ENCODE results near the gene MAP2K3.

Gene MAP2K3

DNA sequence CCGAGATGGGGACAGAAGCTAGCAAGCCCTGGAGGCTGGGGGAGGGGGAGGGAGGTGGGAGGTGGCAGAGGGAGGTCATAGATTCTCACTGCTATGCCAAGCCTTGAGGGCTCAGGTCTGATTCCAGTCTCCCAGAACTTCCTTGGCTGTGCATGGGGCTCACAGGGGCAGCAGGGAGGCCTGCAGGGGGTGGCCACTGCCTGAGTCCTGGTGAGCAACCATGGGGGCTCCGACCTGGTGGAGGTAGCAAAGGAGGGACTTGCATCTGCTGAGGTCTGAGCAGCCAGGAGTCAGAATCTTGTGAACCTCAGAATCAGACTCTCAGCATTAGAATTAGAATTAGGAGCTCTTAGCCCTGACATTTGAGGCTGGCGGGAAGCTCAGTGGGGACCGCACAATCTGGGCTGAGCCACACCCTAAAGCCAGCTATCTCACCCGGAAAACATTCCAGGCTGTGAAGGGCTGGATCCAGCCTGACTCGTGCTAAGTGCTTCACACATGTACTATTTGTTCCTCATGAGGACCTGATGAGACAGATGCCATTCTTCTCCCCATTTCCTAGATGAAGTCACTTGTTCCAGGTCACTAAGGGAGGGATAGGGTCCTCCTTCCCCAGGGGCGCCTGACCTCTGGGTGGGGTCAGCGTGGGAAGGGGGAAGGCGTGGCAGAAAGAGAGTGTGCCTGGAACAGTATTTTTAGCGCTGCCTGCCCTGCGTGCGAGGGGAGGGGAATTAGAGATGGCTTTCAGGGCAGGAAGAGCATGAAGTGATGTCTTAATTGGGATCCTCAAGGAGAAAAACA is 74.4 kb downstream of the MAP2K3 start:
- H3K4me3 ChIP-seq (ENCODE audit: low read depth, low read length): no peak overlapping the region
- H3K4me1 ChIP-seq (ENCODE audit: control insufficient read depth, insufficient read depth, low read length): peaks cover 4% of the 10 kb centered on the region; the same call in 1 of the 2 replicates
- H3K36me3 ChIP-seq (ENCODE audit: control insufficient read depth in 2 of 2, insufficient read depth in 1 of 2, low read length in 2 of 2): no peaks in the 10 kb centered on the region
- ChIA-PET POLR2A (interaction anchor here (0.7 kb wide), 1 partner anchor 125 kb away, joined by 8 read pairs; no protein-coding TSS in a partner anchor), CTCF (interaction anchor here (1.6 kb wide), 1 partner anchor 16 kb away, joined by 4 read pairs; no protein-coding TSS in a partner anchor)
- no peak overlapping the region for H3K27ac ChIP-seq (ENCODE audit: extremely low read depth, low read depth, low read length)
- TF ChIP-seq ZBTB8A (tag by site-specific recombination; IDR thresholded peaks at IDR 0.05) (peak; percentile 43), ZNF776 (tag by site-specific recombination; IDR thresholded peaks at IDR 0.05; ENCODE audit: borderline replicate concordance) (no peak), ZIC2 (tag by site-specific recombination; IDR thresholded peaks at IDR 0.05) (peak; percentile 73), KLF1 (tag by site-specific recombination; IDR thresholded peaks at IDR 0.05) (peak; percentile 64), GLIS1 (tag by site-specific recombination; IDR thresholded peaks at IDR 0.05) (peak; percentile 88), BCL11A (tag by site-specific recombination; IDR thresholded peaks at IDR 0.05; ENCODE audit: low read depth) (no peak), ZNF521 (tag by site-specific recombination; IDR thresholded peaks at IDR 0.05) (no peak)
- TF ChIP-seq, protein P1, sequence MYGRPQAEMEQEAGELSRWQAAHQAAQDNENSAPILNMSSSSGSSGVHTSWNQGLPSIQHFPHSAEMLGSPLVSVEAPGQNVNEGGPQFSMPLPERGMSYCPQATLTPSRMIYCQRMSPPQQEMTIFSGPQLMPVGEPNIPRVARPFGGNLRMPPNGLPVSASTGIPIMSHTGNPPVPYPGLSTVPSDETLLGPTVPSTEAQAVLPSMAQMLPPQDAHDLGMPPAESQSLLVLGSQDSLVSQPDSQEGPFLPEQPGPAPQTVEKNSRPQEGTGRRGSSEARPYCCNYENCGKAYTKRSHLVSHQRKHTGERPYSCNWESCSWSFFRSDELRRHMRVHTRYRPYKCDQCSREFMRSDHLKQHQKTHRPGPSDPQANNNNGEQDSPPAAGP (tag by site-specific recombination; IDR thresholded peaks at IDR 0.05): peak; percentile 100
- TF ChIP-seq, protein P2, sequence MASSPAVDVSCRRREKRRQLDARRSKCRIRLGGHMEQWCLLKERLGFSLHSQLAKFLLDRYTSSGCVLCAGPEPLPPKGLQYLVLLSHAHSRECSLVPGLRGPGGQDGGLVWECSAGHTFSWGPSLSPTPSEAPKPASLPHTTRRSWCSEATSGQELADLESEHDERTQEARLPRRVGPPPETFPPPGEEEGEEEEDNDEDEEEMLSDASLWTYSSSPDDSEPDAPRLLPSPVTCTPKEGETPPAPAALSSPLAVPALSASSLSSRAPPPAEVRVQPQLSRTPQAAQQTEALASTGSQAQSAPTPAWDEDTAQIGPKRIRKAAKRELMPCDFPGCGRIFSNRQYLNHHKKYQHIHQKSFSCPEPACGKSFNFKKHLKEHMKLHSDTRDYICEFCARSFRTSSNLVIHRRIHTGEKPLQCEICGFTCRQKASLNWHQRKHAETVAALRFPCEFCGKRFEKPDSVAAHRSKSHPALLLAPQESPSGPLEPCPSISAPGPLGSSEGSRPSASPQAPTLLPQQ (tag by site-specific recombination; IDR thresholded peaks at IDR 0.05): no peak
- no peaks in the 10 kb centered on the region for H3K9me3 ChIP-seq (ENCODE audit: control insufficient read depth, insufficient read depth, low read depth, low read length)

DNA sequence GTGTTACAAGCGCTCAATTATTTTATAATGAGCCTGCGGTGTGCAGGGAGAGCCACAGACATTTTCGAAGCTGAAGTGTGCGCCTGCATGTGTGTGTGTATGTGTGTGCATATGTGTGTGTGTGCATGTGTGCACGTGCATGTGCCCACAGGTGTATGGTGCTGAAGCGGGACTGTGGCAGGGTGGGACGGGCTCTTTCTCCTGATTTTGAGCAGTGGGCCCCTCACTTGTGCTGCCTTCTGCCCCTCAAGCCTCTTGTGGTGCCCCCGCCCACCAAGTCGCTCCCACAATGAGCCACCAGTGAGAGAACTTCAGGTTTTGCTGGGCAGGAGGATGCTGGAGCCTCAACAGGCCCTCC is 75.0 kb downstream of the MAP2K3 start:
- Histone ChIP-seq H3K27ac (ENCODE audit: extremely low read depth, low read depth, low read length) (no peak overlapping the region), H3K36me3 (ENCODE audit: control insufficient read depth in 2 of 2, insufficient read depth in 1 of 2, low read length in 2 of 2) (no peaks in the 10 kb centered on the region), H3K9me3 (ENCODE audit: control insufficient read depth, insufficient read depth, low read depth, low read length) (no peaks in the 10 kb centered on the region), H3K4me1 (ENCODE audit: control insufficient read depth, insufficient read depth, low read length) (peaks cover 4% of the 10 kb centered on the region; the same call in 1 of the 2 replicates), H3K4me3 (ENCODE audit: low read depth, low read length) (no peak overlapping the region)
- CTCF ChIA-PET: interaction anchor here (1.6 kb wide), 1 partner anchor 15 kb away, joined by 4 read pairs; no protein-coding TSS in a partner anchor
- no peak for TF ChIP-seq ZNF664 (tag by site-specific recombination; IDR thresholded peaks at IDR 0.05)
- TF ChIP-seq SCRT2 (tag by site-specific recombination; IDR thresholded peaks at IDR 0.05): peak; percentile 24; the same call in 1 of the 2 replicates
- TF ChIP-seq, protein P3, sequence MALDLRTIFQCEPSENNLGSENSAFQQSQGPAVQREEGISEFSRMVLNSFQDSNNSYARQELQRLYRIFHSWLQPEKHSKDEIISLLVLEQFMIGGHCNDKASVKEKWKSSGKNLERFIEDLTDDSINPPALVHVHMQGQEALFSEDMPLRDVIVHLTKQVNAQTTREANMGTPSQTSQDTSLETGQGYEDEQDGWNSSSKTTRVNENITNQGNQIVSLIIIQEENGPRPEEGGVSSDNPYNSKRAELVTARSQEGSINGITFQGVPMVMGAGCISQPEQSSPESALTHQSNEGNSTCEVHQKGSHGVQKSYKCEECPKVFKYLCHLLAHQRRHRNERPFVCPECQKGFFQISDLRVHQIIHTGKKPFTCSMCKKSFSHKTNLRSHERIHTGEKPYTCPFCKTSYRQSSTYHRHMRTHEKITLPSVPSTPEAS (tag by site-specific recombination; IDR thresholded peaks at IDR 0.05): peak; percentile 76
- 0 out of 2 replicates have a peak, but pooled peaks have one; percentile 9 for TF ChIP-seq ZFHX2 (tag by site-specific recombination; conservative IDR thresholded peaks at IDR 0.05)
- no peak for TF ChIP-seq ZNF214 (tag by site-specific recombination; IDR thresholded peaks at IDR 0.05; ENCODE audit: borderline replicate concordance)
- POLR2A ChIA-PET: no interaction called here

DNA sequence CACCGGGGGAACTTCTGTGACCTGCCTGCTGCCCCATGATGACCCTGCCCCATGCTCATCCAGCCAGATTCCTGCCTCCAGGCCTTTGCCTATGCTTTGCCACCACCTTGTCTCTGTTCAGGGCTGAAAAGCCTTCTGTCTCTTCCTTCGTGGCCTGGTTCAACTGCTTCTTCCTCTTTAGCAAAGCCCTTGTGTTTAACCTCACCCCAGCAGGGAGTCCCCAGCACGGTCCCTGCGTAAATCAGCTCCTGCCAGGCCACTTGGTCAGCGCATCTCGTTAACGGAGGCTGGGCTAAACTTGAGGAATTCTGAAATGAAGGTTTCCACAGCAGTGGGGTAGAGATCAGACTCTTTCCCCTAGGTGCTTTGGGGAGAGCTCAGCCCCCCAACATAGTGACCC is 75.5 kb downstream of the MAP2K3 start:
- Histone ChIP-seq H3K4me1 (ENCODE audit: control insufficient read depth, insufficient read depth, low read length) (peaks cover 4% of the 10 kb centered on the region; the same call in 1 of the 2 replicates), H3K9me3 (ENCODE audit: control insufficient read depth, insufficient read depth, low read depth, low read length) (no peaks in the 10 kb centered on the region), H3K27ac (ENCODE audit: extremely low read depth, low read depth, low read length) (no peak overlapping the region), H3K36me3 (ENCODE audit: control insufficient read depth in 2 of 2, insufficient read depth in 1 of 2, low read length in 2 of 2) (no peaks in the 10 kb centered on the region), H3K4me3 (ENCODE audit: low read depth, low read length) (no peak overlapping the region)
- TF ChIP-seq ZNF843 (tag by site-specific recombination; IDR thresholded peaks at IDR 0.05) (no peak), ZIC2 (tag by site-specific recombination; IDR thresholded peaks at IDR 0.05) (peak; percentile 92), ZNF623 (tag by site-specific recombination; IDR thresholded peaks at IDR 0.05) (0 out of 2 replicates have a peak, but pooled peaks have one; percentile 14), OSR2 (tag by site-specific recombination; IDR thresholded peaks at IDR 0.05) (no peak)
- ChIA-PET CTCF (no interaction called here), POLR2A (no interaction called here)

Data from HEK293 (cell line).